GM18502 (cell line): Measurements from ENCODE around the gene RBM44.

Experiments used
- ATAC-seq: cut with Tn5 transposase; IDR thresholded peaks from one replicate; pipeline ENCODE4 v1.9.1; 2021; ENCODE audit warnings: mild to moderate bottlenecking; ENCODE audit not compliant: unreplicated experiment, poor library complexity

RBM44 gene

GRCh38 chr2:237868631-237869342 is 70.2 kb downstream of the RBM44 start:
- no peak for ATAC-seq

GRCh38 chr2:237869343-237870102 is 70.9 kb downstream of the RBM44 start:
- ATAC-seq, result no peak

GRCh38 chr2:237870126-237870525 is 71.5 kb downstream of the RBM44 start:
- ATAC-seq, result no peak

- ATAC-seq, result no peak
Observed at GRCh38 chr2:237870754-237871651, 72.4 kb downstream of the RBM44 start.

- ATAC-seq, result no peak
Observed at GRCh38 chr2:237872178-237872887, 73.8 kb downstream of the RBM44 start.

GRCh38 chr2:237873421-237873831 is 74.8 kb downstream of the RBM44 start:
- no peak for ATAC-seq

GRCh38 chr2:237873897-237874551 is 75.4 kb downstream of the RBM44 start:
- ATAC-seq, result no peak

GRCh38 chr2:237874585-237875161 is 76.1 kb downstream of the RBM44 start:
- ATAC-seq, result no peak

GRCh38 chr2:237875256-237876060 is 76.9 kb downstream of the RBM44 start:
- ATAC-seq, result no peak

GRCh38 chr2:237876061-237876526 is 77.5 kb downstream of the RBM44 start:
- no peak for ATAC-seq

GRCh38 chr2:237876532-237876931 is 78.0 kb downstream of the RBM44 start:
- no peak for ATAC-seq

- ATAC-seq, result no peak
Observed at GRCh38 chr2:237876951-237877491, 78.4 kb downstream of the RBM44 start.

- no peak for ATAC-seq
Observed at GRCh38 chr2:237877576-237878307, 79.2 kb downstream of the RBM44 start.

- no peak for ATAC-seq
Observed at GRCh38 chr2:237878321-237879057, 79.9 kb downstream of the RBM44 start.

GRCh38 chr2:237879058-237879430 is 80.5 kb downstream of the RBM44 start:
- ATAC-seq, result no peak

GRCh38 chr2:237879991-237880560 is 81.5 kb downstream of the RBM44 start:
- ATAC-seq, result no peak
